SHP77 (cell line): Measurements from ENCODE around the gene MED29.
"Not testable (repeated sequence)": the region's sequence is repeated elsewhere in the genome, so short reads cannot be mapped to it uniquely, and the experiment has no call there.

Experiments used
- DNase-seq, 2 experiments: peaks; one replicate each; lab custom pipeline; 2025; lab: John Stamatoyannopoulos, UW

Gene MED29

DNA sequence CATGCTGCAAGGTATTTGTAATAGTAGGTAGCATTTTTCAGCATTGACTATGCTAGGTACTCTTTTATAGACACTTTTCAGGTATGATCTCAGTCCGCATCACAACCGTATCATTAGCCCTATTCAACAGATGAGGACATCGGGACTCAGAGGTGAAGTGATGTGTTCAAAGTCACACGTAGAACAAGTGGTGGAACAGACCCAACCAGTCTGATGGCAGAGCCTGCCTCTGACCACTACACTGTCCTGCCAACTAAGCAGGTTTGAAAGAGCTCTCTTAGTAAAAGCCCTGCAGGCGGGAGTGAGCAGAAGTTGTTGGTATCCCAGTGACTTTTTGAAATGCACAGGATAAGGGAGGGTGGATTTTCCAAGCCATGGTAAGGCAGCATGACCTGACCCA lies 20.4 kb upstream of the MED29 start:
- DNase-seq: no peak

DNA sequence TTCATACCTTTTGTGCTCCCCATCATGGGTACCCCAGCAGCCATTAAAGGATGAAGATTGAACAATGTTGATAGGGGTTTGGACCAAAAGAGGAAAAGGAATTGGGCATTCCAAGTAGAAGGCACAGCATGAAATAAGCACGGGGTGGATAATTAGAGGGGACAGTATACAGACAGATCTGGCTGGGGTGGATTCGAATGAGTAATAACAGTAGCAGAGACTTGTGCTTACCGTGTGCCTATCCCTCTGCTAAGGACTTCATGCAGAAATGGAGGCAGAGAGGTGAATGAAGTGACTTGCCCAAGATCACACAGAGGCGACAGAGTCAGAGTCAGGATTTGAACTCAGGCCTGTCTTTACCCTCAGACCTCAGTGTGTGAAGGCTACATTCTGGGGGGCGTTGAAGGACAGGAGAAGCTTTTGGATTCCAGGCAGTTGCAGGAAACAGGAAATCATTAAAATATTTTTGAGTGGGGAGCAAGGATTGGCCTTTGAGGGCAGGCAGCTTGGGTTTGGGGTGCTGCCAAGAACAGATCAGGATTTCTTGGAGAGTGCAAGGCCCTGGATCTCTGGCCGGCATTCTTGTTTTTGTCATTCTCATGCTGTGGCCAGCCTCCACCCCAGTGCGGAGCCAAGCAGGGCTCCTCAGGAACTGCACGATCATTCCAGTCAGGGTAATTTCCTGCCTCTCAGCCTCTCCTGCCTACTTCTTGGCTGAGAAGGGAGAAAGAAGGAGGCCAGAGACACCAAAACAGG lies 19.0 kb upstream of the MED29 start:
- no peak for DNase-seq

DNA sequence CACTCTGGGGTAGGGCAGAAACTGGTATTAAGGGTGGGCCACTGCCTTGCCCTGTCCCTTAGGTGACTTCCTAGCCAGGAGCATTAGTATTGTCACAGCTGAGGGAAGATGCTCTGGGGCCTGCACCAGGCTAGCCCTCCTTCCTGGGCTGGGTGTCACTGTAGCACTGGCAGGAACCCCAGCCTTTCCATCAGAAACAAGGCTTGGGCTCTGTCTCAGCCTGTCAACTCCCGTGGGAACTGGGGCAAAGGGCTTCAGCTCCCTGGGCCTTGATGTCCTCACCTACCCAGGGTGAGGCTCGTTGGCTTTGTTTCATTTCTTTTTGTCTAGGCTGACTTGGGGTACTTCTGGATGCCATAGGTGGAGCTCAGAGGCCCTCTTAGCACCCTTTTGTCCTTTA lies 18.2 kb upstream of the MED29 start:
- DNase-seq: no peak

DNA sequence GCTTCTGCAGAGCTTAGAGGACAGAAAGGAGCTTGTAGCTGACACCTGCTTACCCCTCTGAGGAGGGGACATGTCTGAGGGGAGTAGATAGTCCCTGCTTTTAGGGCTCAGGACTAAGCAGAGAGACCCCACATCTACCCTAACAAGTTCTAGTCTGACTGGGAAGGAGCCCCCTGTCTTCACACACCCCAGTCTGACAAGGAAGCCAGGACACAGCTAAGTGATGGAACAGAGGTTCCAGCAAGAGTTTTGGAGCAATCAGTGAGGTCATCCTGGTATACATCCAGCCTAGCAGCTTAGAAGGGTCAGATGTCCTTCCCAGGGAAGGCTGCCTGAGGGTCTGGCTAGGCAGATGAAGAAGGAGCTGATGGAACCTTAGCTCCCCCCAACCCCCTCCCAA lies 15.2 kb upstream of the MED29 start:
- DNase-seq: no peak

DNA sequence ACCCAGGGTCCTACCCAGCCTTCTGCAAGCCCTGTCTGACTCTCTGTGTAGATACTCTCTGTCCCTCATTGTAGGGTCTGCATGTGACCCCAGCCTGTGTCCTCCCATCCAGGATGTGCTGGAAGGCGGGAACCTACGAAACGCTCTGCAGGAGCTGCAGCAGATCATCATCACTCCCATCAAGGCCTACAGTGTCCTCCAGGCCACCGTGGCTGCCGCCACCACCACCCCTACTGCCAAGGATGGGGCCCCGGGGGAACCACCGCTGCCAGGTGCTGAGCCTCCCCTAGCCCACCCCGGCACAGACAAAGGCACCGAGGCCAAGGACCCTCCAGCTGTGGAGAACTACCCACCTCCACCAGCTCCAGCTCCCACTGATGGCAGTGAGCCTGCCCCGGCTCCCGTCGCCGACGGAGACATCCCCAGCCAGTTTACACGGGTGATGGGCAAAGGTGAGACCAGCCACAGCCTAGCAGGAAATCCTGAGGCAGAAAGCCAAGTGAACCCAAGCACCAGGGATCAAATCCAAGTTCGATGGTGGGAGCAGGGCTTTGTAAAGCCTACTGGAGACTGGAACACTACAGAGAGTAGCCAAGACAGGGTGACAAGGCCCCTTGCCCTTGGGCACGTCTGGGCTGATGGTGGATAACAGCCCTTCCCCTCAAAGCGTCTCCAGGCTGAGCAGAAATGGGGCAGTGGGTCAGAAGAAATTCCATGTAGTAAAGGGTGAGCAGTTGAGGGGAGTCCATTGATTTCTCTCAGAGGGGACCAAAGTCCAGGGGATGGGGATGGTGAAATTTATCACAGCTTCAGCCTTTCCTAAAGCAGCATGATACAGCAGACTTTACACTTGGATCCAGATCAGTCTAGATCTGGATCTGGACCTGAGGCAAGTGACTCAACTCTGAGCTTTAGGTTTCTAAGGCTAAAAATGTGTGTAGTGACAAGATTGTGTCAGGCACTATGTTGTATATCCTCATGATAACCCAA lies 13.5 kb upstream of the MED29 start:
- DNase-seq: no peak

DNA sequence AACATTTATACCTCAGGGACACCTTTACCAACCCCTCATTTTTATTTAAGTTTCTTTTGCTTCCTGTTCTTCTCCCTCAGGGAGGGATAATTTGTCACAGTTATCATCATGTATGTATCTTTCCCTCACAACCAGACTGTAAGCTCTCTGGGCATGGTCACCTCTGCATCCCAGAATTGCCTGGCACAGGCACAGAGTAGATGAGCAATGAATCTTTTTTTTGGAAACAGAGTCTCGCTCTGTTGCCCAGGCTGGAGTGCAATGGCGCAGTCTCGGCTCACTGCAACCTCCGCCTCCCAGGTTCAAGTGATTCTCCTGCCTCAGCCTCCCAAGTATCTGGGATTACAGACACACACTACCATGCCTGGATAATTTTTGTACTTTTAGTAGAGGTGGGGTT lies 11.8 kb upstream of the MED29 start:
- not testable (repeated sequence) for DNase-seq

DNA sequence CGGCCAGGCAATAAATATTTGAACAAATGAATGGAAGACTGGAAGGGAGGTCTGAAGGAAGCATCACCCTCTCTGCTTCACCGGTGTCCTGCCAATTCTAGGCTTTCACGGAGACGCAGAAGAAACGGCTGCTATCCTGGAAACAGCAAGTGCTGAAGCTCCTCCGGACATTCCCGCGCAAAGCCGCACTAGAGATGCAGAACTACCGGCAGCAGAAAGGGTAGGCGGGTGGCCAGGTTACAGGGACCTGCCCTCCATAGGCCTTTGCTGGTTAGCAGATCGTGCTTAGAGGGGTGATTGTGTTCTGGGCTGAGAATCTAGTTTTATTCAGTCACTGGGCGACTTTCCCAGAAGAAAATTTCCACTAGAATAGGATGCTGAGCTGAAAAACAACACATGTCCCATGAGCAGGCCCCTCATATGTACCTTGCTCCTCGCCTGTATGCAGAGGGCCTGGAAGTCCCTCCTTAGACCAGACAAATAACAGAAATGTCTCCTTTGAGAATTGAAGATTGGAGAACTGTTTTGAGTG lies 11.2 kb upstream of the MED29 start:
- no peak for DNase-seq

DNA sequence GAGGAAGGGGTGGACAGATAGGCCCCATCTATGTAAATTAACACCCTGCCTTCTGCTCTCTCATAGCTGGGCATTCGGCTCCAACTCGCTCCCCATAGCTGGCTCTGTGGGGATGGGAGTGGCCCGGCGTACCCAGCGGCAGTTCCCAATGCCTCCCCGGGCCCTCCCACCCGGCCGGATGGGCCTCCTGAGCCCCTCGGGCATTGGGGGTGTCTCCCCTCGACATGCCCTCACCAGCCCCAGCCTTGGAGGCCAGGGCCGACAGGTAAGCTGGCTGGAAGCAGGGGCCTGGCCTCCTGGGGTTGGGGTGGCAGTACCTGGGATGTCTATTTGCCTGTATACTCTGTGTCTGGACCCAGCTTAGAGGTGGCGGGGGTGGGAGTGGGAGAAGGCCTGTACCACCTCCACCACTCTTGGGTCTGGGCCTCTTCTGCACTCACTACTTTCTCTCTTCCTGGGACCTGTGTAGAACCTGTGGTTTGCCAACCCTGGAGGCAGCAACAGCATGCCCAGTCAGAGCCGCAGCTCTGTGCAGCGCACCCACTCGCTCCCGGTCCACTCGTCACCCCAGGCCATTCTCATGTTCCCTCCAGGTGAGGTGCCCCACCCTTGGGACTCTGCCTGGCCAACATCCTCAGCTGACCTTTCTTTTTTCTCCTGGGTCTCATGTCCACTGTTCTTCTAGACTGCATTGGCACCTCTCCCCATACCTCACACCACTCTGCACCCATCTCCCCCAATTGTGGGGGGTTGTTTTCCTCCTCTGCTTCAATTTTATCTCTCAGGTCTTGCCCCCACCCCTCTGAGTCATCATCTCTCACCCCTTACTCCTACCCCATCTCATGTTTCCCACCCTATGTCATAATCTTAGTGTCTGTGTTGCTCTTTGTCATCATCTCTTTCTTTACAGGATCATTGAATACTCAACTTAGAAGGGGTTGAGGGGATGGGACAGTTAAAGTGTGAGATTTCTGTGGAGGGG lies 10.4 kb upstream of the MED29 start:
- DNase-seq: no peak

DNA sequence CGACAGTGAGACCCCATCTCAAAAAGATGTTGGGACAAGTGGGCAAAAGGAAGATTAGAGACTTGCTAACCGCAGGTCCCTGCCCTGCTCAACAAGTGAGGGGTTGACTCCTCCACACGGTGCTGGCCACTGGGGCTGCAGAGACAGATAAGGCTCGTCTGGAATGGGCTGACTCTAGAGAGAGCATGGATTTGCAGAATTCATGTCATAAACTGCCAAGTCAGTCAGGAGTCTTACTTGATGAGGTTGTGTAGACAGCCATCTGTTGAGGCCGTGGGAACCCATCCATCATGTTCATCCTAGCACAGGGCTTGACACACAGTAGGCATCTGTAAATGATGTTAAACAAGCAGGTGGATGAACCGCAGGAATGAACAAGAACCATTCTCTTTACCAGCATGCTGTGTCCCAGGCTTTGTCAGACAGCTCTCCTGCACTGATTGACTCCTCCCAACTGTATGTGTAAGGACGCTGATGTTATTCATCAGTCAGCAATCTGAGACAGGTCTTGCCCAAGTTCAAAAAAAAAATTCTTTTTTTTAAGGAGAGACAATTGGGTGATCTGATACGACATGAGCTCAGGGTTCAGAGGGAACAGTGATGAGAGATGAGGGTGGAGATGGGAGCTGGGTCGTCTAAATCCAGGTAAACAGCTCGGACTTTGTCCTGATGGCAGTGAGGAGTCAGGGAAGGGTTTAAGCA lies 9.1 kb upstream of the MED29 start:
- DNase-seq: no peak

DNA sequence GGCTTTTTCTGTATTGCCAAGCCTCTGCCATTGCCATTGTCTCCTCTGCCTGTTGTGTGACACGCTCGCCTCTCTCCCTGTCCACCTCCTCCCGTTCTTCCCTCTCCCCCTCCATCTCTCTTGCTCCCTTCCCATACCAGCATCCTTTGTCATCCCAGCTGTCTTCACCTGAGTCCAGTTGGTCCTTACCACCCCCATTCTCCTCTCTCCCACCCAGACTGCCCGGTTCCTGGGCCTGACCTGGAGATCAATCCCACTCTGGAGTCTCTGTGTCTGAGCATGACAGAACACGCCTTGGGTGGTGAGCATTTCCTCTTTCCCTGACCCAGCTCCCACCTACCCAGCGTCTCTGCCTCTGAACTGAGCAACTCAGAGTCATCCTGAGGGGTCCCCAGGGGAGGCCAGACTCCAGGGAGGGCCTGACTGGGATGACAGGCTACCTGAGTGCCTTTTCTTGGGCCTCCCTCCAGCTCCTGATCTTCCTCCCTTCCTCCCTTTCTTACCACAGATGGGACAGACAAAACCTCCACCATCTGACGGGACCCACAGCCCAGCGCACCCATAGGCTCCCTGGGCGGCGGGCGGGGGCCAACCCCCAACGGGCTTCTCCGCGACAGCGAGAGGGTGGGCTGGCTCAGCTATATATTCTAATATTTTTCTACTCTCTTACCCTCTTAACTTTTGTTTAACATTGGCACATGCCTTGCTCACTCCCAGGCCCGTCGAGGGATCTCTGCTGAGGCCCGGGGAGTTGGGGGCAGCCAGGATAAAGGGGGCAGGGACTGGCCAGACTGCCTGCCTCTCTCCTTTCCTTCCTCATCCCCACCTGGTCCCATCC lies 8.0 kb upstream of the MED29 start:
- DNase-seq: no peak

DNA sequence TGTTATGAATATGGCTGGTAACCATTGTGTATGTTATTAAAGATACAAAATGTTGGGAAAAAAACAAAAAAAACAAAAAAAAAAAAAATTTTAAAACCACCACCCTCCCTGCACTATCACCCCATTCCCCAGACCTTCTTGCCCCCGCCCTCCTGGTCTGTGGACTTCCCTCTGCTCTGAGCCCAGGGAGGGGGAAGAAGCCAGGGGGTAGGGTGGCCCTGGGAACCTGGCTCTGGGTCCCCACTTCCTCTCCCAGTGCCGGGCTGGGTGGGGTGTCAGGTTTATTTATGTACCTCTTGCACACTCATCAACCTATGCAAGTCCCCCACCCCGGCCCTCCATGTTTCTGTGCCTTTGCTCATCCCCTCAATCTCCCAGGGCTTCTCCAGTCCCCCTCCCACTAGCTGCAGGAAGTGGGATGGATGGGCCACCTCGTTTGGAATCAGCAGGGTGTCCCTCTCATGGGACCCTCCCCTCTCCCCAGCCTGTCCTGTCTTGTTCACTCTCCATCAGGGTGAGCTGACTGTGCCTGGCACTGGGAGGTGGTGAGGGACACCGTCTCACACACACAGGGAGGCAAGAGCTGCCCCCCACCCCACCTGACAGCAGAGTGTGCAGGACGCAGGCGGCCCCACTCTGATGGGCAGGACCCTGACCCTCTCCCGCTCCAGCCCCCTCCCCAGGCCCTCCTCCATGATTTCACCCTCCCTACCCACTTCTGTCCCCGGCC lies 6.2 kb upstream of the MED29 start:
- DNase-seq: no peak

DNA sequence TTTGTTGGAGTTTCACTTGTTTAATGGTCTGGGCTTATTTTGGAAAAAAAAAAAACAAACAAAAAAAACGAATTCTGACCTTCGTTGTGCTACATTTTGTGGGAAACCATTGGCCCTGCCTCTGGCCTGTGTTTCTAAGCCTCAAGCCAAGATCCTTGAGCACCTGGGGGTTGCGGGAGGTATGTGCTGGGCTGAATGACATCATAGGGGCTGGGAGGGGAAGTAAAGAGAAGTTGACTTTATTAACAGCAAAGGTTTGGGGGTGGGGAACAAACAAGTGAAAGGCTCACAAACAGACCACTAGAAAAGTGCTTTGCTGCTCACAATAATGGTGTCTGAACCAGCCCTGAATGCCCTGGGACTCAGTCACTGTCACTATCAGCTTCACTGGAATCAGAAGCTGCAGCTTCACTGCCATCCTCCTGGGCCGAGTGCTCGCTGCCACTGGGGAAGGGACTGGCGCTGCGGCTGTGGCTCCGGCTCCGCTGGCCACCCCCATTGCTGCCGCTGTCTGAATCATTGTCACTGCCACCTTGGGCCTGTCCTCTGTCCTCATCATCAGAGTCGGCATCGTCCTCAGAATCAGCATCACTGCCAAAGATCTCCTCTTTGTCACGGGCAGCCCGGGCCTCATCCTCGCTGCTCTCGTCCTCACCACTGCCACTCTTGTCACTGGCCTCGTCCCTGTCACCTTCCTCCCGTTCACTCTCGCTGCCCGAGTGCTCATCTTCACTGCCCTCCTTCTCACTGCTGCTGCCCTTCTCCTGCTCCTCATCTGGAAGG lies 5.4 kb upstream of the MED29 start:
- DNase-seq: no peak

DNA sequence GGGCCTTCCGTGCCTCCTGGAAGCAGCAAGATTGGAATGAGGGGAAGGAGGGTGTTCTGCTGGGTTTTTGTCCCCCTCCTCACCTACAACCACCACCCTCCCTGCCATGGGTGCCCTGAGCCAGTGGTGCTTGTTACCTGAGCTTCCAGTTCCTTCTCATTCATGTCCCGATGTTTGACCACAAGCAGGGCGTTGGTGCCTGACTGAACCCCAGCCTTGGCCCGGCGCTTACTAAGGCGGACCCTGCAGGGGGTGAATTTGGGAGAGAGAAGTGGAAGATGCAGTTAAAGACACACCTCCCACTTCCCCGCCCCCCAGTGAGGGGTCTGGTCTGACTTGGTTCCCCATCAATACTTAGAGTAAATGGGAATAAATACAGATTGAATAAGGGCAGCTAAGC lies 4.6 kb upstream of the MED29 start:
- no peak for DNase-seq

DNA sequence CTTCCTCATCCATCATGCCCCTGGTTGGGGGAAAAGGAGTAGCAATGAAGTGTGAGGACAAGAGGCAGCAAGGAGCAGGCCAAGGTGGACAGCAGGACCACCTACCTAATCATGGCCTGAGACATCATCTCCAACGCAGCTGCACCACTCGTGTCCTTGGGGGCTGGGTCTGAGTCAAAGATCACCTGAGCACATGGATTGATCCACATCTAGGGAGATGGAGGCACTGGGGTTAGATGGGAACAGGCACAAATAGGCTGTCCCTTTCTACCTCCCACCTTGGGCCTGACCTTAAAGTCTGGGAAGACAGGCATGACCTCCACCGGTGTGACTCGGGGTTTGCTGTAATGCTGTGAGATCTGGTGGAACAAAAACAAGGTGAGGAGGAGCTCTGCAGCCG lies 2.5 kb upstream of the MED29 start:
- no peak for DNase-seq

DNA sequence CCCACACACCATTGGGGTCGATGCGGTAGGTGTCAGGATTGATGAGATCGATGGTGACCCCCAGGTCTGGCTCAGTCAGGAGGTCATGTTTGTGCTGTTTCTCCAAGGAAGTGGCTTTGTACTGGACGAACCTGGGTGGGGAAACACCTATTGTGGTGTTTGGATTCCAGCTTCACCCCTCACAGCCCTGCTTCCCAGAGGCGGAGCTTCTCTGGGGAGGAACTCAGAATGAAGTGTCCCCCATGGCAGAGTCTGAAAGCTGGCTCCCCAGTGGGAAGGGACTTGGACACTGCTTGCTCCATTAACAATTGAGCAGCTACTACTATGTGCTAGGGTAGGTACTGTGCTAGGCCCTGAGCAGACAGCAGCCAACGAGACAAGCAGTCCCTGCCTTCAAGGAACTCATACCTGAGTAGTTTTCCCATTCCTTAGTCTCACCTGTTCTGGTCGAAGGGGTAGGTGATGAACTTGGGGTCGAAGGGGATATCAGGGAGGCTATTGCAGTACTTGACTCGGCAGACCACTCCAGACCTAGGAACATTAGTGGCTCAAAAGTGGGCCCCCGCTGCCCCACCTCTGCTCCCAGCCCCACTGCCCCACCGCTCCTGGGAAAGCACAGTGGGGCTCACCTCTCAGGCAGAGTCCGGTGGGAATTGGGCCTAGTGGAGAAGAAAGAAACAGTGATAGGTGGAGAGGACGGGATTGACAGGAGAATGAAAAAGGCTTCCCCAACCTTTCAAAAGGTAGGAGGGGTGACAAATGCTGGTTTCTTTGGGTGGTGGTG lies 1.4 kb upstream of the MED29 start:
- DNase-seq: no peak

DNA sequence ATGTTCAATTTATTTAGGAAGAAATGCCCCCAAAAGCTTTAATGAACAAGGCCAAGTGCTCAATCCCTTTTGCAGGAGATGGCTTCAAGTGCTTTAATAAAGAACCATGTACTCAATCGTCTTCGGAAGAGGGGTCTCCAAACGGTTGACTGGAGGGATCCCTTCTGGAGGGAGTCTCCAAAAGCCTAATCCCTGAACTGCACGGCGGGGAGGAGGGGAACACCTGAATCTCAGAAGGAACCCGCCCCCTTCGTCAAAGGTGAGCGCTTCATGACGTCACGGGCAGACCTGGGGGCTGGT lies 777 bp upstream of the MED29 start:
- no peak for DNase-seq

DNA sequence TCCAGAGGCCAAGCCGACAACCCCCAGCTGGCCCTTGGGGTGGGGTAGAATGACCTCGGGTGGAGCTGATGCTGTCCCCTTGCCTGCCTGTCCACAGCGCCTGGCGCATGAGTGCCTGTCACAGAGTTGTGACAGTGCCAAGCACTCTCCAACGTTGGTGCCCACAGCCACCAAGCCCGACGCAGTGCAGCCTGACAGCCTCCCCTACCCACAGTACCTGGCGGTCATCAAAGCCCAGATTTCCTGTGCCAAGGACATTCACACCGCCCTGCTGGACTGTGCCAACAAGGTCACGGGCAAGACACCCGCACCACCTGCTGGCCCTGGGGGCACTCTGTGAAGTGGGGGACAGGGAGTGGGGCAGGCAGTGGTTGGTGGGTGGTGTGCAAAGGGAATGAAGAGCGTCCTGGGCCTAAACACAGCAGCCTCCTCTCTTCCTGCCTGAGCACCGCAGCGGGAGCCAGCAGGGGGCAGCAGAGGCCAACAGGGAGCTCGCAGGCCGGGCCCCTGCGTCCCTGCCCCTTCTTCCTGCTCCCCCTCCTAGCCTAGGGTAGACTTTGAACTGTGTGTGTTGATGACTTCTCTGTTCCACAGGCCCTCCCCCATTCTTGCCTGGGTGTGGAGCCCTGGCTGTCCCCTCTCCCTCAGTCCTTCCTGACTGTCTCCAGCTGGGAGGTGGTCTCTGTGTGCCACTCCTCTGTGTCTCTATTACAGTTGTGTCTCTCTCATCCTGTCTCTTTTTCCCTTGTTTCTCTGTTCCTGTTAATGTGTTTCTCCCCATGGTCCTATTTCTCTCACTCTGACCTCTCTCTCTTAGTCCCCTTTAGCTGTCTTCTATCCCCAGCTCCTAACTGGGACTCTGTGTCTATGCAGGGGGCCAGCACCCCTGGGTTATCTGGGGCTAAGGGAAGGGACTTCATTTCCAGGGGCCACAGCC lies 6.5 kb downstream of the MED29 start:
- DNase-seq: peak; percentile 75 to 80
